ENCODE data around the gene ACHE.
"Not testable (repeated sequence)": the region's sequence is repeated elsewhere in the genome, so short reads cannot be mapped to it uniquely, and the experiment has no call there.

ACHE gene

GRCh38 chr7:100859856-100860255 lies 35.8 kb downstream of the ACHE start:
- DNase-seq (ENCODE audit: low read depth): no peak
- no peak for TF ChIP-seq CTCF (IDR thresholded peaks at IDR 0.05; ENCODE audit: low read length, missing control alignments)
- no peak overlapping the region for H3K4me3 ChIP-seq (replicated peaks; ENCODE audit: low read depth, low read length)

DNA sequence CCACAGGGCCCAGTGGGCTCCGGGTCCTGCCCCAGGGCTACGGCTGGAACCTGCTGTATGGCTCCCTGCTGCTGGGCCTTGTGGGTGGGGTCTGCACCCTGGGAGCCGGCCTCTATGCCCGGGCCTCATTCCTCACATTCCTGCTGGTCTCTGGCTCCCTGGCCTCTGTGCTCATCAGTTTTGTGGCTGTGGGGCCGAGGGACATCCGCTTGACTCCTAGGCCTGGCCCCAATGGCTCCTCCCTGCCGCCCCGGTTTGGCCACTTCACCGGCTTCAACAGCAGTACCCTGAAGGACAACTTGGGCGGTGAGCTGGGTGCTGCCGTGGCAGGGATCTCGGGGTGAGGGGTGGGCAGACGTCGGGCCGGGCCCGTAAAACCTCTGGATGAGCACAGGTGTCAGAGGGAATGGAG lies 38.8 kb downstream of the ACHE start:
- no peak for DNase-seq (ENCODE audit: low read depth)
- no peak for TF ChIP-seq CTCF (IDR thresholded peaks at IDR 0.05; ENCODE audit: low read length, missing control alignments)
- H3K4me3 ChIP-seq (replicated peaks; ENCODE audit: low read depth, low read length): no peak overlapping the region

DNA sequence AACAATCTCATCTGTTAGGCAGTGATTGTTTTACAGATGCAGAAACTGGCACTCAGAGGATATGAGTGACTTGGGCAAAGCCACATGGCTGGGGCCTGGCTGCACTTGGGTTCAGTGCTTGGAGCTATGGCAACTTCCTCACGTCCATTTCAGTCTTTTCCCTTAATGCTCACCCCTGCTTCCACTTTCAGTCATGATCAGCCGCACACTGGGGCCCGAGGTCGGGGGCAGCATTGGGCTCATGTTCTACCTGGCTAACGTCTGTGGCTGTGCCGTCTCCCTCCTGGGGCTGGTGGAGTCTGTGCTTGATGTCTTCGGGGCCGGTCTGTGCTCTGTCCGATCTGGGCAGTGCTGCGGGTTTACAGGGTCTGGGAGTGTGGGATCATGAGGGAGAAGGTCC lies 40.2 kb downstream of the ACHE start:
- H3K4me3 ChIP-seq (replicated peaks; ENCODE audit: low read depth, low read length): no peak overlapping the region
- DNase-seq (ENCODE audit: low read depth): no peak
- no peak for TF ChIP-seq CTCF (IDR thresholded peaks at IDR 0.05; ENCODE audit: low read length, missing control alignments)

- DNase-seq (ENCODE audit: low read depth); H3K4me3 ChIP-seq (replicated peaks; ENCODE audit: low read depth, low read length): not testable (repeated sequence)
Observed at GRCh38 chr7:100854899-100855298, 40.8 kb downstream of the ACHE start.

GRCh38 chr7:100854146-100854895 lies 41.4 kb downstream of the ACHE start:
- no peak for TF ChIP-seq CTCF (IDR thresholded peaks at IDR 0.05; ENCODE audit: low read length, missing control alignments)
- DNase-seq (ENCODE audit: low read depth): no peak
- H3K4me3 ChIP-seq (replicated peaks; ENCODE audit: low read depth, low read length): no peak overlapping the region

DNA sequence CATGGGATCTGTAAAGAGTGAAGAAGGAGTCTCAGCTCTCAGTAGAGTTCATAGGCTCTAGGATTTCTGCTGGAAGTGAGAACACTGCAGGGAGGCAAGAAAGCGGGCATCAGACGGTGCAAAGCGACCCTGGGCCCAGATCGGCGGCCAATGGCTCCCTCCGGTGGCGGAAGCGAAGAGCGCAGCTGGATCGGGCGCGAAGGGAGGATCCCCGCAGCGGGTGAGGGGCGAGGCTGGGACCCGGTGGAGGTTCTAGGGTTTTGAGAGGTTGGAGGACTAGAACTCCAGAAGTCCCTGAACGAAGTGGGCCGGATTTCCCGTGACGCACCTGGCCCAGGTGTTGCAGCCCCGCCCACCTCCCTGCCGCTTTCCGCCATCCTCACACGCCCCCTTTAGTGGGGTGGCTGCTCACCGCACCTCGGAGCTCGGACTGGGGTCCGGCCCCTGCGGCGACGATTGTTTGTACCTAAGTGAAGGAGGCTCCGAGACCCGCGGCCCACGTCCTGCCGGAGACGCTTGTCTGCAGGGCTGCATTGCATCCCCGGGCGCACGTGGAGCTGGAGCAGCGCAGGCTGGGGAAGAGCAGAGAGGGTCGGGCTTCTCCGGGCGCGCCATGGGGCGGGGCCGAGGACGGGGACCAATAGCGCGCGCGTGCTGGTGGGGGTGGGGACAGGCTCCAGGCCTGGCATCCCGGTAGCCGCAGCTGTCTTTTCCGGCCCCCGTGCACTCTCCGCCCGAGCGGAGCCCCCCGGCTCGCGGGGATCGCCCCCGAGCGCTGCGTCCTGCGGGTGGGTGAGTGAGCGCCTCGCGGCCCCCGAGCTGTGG lies 43.4 kb downstream of the ACHE start, which contains the start of gene SLC12A9:
TSS of gene SLC12A9 (plus strand) at position 666 of the 825 bp plus-strand sequence. CDS start 1,485 bp downstream, outside the sequence.
- peak within 1 kb of the TSS; percentile 80 for H3K4me3 ChIP-seq (replicated peaks; ENCODE audit: low read depth, low read length)
- DNase-seq (ENCODE audit: low read depth): peak; percentile 89
- TF ChIP-seq CTCF (IDR thresholded peaks at IDR 0.05; ENCODE audit: low read length, missing control alignments): peak; percentile 82

DNA sequence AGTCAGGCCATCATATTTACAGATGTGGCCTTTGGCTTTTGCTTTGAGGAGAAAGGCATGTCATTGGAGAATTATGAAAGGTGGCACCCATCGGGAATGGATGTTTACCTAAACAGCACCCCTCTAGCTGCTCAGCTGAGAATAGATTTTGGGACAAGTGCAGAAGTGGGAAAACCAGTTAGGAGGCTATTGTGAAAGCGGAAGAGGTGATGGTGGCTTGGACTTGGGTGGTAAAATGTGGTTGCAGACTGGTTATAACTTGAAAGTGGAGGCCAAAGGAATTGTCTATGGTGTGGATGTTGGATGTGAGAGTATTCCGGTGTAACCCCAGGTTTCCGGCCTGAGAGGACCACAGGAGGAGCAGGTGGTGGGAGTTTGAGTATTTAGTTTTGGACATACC lies 48.3 kb downstream of the ACHE start:
- DNase-seq (ENCODE audit: low read depth): no peak
- TF ChIP-seq CTCF (IDR thresholded peaks at IDR 0.05; ENCODE audit: low read length, missing control alignments): no peak
- no peak overlapping the region for H3K4me3 ChIP-seq (replicated peaks; ENCODE audit: low read depth, low read length)

All from fibroblast of pulmonary artery (primary cell).